Ovary (tissue), 9 donors: ENCODE measurements around the gene GPD2. TPM values are rescaled to one million over a fixed set of nuclear protein-coding genes. Genes with fewer than 3 reads are reported as not detected.

ENCODE experiments used
- DNase-seq, 5 donors: peaks; one replicate each; pipeline ENCODE4 v3.0.0-alpha.2; 2019 to 2020
- H3K27ac ChIP-seq, 2 donors: fragments of 200-600 bp; one replicate each; pipeline versions ENCODE4 v1.5.1 to v1.8.0; 2019 to 2022
- H3K27me3 ChIP-seq: fragments of 200-600 bp; one replicate; pipeline ENCODE4 v1.8.0; 2022
- H3K36me3 ChIP-seq: fragments of 200-600 bp; sonication (generic); one replicate; pipeline ENCODE4 v1.5.1; 2019
- H3K4me1 ChIP-seq: one replicate; pipeline ENCODE4 v1.8.1; 2013; ENCODE audit warnings: mild to moderate bottlenecking, moderate library complexity; ENCODE audit not compliant: insufficient read depth
- H3K4me3 ChIP-seq: fragments of 200-600 bp; sonication (generic); one replicate; pipeline ENCODE4 v1.5.1; 2017
- H3K9me3 ChIP-seq, 2 donors: fragments of 200-600 bp in 1 of 2; sonication (generic) in 1 of 2; one replicate each; pipeline versions ENCODE4 v1.5.1 to v1.8.1; 2013 to 2019; ENCODE audit warnings: mild to moderate bottlenecking in 1 of 2, moderate library complexity in 1 of 2
- EP300 ChIP-seq: sonication (generic); formaldehyde crosslinking; IDR thresholded peaks from one replicate; pipeline ENCODE4 v1.6.1; 2017; ENCODE audit warnings: antibody characterized with exemption
- POLR2A ChIP-seq: fragments of 450-650 bp; IDR thresholded peaks from one replicate; pipeline ENCODE4 v1.6.1; 2017; ENCODE audit warnings: antibody characterized with exemption, mild to moderate bottlenecking, moderate library complexity
- WGBS, 3 donors: extraction: QIAGEN DNeasy Blood & Tissue Kit in 1 of 3; methylation state at CpG; one replicate each; pipeline versions ENCODE4 v1.1.5 to v1.1.7; 2013 to 2017; 5-methylcytosine and 5-hydroxymethylcytosine counted together
- intact Hi-C, 4 donors: fragments of 100-400 bp; cut with DNase I; formaldehyde crosslinking; loops; one replicate each; pipeline versions ENCODE4 v1.11.0 to v1.15.1; 2022 to 2023
- polyA plus RNA-seq, 2 donors: library from polyadenylated mRNA; stranded (reverse); fragments of 200-250 nt in 1 of 2; fragments of 350-450 nt in 1 of 2; fragmentation: Illumina TruSeq in 1 of 2; extraction: RNeasy Lipid Tissue Mini Kit (QIAGEN cat#74804) in 1 of 2; gene quantifications; one replicate each; pipeline ENCODE4 v1.2.3, GENCODE V29; 2013 to 2014
- total RNA-seq, 7 donors: library from RNA; depleted of rRNA in 2 of 7; stranded (reverse); fragments of >200 nt in 2 of 7; fragmentation: NEBNext Ultra II Directional in 3 of 7; extraction: Animal tissue kit (Norgen Biotek cat#: 25700) in 3 of 7; gene quantifications; one replicate each; pipeline versions ENCODE4 v1.1.0 to v1.2.4, GENCODE V29; 2016 to 2023
- TF ChIP-seq, protein P1 (sequence below), 3 donors: fragments of 450-650 bp in 2 of 3; fragments of 200-600 bp in 1 of 3; IDR thresholded peaks; one replicate each; pipeline versions ENCODE4 v1.5.1 to v1.8.0; 2016 to 2022; ENCODE audit warnings: antibody characterized with exemption in 3 of 3, mild to moderate bottlenecking in 1 of 3
- donor health status: DM: no; HTN: no; CAD: no; lungs with moderate emphysema.
- donor health status: DM: no; HTN: no; CAD: no.
- donor health status: Bipolar disorder and iron deficiency.
- donor health status: DM: yes; HTN: yes; CAD: no.
- donor health status: DM: no; HTN: no; CAD: no.
- donor health status: DM: yes; HTN: yes; CAD: no.

The GPD2 gene
- total and polyA plus RNA-seq, 9 donors: 6.7 to 61.7 (median 24.5) TPM

DNA sequence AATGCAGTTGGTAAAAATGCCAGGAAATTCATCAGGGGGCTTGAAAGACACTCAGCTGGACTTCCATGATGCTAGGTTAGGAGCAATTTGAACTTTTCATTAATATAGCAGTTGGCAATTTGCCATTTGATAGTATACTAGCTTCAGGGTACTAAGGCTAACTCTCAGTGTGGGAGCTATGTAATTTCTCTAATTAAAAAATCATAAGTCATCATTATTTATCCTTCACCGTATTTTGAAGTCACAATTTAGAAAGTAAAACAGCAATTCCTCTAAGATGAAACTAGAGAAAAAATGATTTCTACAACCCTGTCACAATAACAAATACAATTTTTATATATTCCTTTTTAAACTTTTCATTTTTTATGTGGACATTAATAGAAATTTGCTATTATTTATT is 190.8 kb downstream of the GPD2 start:
- H3K36me3 ChIP-seq: no peaks in the 10 kb centered on the region
- intact Hi-C loops: no loop called here
- DNase-seq: no peak
- peaks cover 2% of the 10 kb centered on the region for H3K4me1 ChIP-seq
- no peaks in the 10 kb centered on the region for H3K9me3 ChIP-seq
- TF ChIP-seq, protein P1, sequence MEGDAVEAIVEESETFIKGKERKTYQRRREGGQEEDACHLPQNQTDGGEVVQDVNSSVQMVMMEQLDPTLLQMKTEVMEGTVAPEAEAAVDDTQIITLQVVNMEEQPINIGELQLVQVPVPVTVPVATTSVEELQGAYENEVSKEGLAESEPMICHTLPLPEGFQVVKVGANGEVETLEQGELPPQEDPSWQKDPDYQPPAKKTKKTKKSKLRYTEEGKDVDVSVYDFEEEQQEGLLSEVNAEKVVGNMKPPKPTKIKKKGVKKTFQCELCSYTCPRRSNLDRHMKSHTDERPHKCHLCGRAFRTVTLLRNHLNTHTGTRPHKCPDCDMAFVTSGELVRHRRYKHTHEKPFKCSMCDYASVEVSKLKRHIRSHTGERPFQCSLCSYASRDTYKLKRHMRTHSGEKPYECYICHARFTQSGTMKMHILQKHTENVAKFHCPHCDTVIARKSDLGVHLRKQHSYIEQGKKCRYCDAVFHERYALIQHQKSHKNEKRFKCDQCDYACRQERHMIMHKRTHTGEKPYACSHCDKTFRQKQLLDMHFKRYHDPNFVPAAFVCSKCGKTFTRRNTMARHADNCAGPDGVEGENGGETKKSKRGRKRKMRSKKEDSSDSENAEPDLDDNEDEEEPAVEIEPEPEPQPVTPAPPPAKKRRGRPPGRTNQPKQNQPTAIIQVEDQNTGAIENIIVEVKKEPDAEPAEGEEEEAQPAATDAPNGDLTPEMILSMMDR (IDR thresholded peaks at IDR 0.05): no peak
- TF ChIP-seq POLR2A (no peak), EP300 (no peak)
- H3K4me3 ChIP-seq: no peak overlapping the region
- WGBS, 3 donors: 59 to 80% (median 80%) methylated on average over 1 of the region's 1 CpG
- H3K27me3 ChIP-seq: no peaks in the 10 kb centered on the region
- H3K27ac ChIP-seq: no peak overlapping the region

- Histone ChIP-seq H3K36me3 (no peaks in the 10 kb centered on the region), H3K4me1 (no peaks in the 10 kb centered on the region), H3K27me3 (no peaks in the 10 kb centered on the region), H3K9me3 (no peaks in the 10 kb centered on the region), H3K4me3 (no peak overlapping the region), H3K27ac (no peak overlapping the region)
- intact Hi-C loops: no loop called here
- WGBS, 3 donors: 64 to 80% (median 80%) methylated on average over 1 of the region's 1 CpG
- TF ChIP-seq, protein P1 (IDR thresholded peaks at IDR 0.05): no peak
- TF ChIP-seq EP300 (no peak), POLR2A (no peak)
- DNase-seq: no peak
These were observed 194.6 kb downstream of the GPD2 start for GRCh38 chr2:156630579-156631337.

GRCh38 chr2:156635646-156636045 is 199.5 kb downstream of the GPD2 start:
- Histone ChIP-seq H3K27me3 (no peaks in the 10 kb centered on the region), H3K36me3 (no peaks in the 10 kb centered on the region), H3K4me1 (no peaks in the 10 kb centered on the region), H3K9me3 (no peaks in the 10 kb centered on the region), H3K4me3 (no peak overlapping the region), H3K27ac (no peak overlapping the region)
- WGBS, 3 donors: 82 to 93% (median 87%) methylated on average over 3 of the region's 3 CpGs
- DNase-seq: no peak
- TF ChIP-seq POLR2A: no peak
- no peak for TF ChIP-seq EP300
- TF ChIP-seq, protein P1 (IDR thresholded peaks at IDR 0.05): no peak
- intact Hi-C loops: no loop called here

Other genes with a start within 250 kb of the GPD2 start
- 100 to 1,000 TPM in 2 of 7 donors, 10 to 100 TPM in 5; 12.2 to 259 (median 45.9) TPM for gene NR4A2, start 103.7 kb upstream of the GPD2 start, total RNA-seq
- gene NR4A2, start 103.7 kb upstream of the GPD2 start, polyA plus RNA-seq: 1 to 10 TPM; 4.4 to 8.0 TPM